PFSK-1 (cell line): Measurements from ENCODE around the gene DYNLT4.

ENCODE experiments used
- POLR2AphosphoS5 ChIP-seq: IDR thresholded peaks from 2 replicates; pipeline ENCODE4 v1.6.1; 2012; ENCODE audit warnings: low read depth, mild to moderate bottlenecking, control low read depth, low read length, moderate library complexity
- REST ChIP-seq, 2 experiments: IDR thresholded peaks; 2 replicates each; pipeline versions ENCODE4 v1.6.1 to v1.8.0; 2011 to 2012; ENCODE audit warnings: low read depth in 2 of 2, low read length in 2 of 2, control low read depth in 1 of 2, inconsistent platforms in 1 of 2, mild to moderate bottlenecking in 1 of 2, moderate library complexity in 1 of 2; ENCODE audit not compliant: insufficient read depth in 1 of 2
- SIN3A ChIP-seq: IDR thresholded peaks from 2 replicates; pipeline ENCODE4 v1.6.1; 2012; ENCODE audit warnings: mild to moderate bottlenecking, low read length, moderate library complexity, borderline replicate concordance; ENCODE audit not compliant: insufficient read depth
- TAF1 ChIP-seq: IDR thresholded peaks from 2 replicates; pipeline ENCODE4 v1.6.1; 2012; ENCODE audit warnings: low read length, control low read depth, borderline replicate concordance; ENCODE audit not compliant: insufficient read depth

DNA sequence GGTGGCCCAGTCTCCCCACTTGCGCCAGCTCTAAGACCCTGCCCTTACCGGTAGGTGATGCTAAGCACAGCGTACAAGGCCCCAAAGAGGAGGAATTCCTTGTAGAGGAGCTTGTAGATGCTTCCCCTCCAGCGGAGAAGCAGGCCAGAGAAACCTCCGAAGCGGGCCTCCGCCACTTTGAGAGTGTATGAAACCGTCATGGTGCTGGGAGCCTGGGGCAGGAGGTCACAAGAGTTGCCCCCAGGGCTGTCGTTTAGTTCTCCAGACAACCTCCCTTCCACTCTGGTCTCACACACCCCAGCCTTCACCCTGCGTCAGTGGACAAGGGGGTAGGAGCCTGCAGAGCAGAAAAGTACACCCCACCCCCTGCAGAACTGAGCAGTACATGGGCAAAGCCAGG is 19.6 kb downstream of the DYNLT4 start:
- TF ChIP-seq TAF1: no peak
- no peak for TF ChIP-seq SIN3A
- no peak for TF ChIP-seq POLR2AphosphoS5
- no peak for TF ChIP-seq REST (IDR thresholded peaks at IDR 0.05; ENCODE audit: insufficient read depth in 1 of 2, low read depth in 2 of 2, low read length in 2 of 2)
